HG02798 (cell line): ENCODE results near the gene ITIH3.

ENCODE experiments used
- ATAC-seq: cut with Tn5 transposase; IDR thresholded peaks from one replicate; pipeline ENCODE4 v1.9.1; 2021; ENCODE audit warnings: mild to moderate bottlenecking; ENCODE audit not compliant: unreplicated experiment, poor library complexity

ITIH3 gene

GRCh38 chr3:52792413-52792812 is 2.2 kb upstream of the ITIH3 start:
- no peak for ATAC-seq

GRCh38 chr3:52792961-52793695 is 1.5 kb upstream of the ITIH3 start:
- ATAC-seq: no peak

GRCh38 chr3:52793702-52794611 is 639 bp upstream of the ITIH3 start:
- ATAC-seq: no peak

GRCh38 chr3:52795298-52795900 is 803 bp downstream of the ITIH3 start:
- no peak for ATAC-seq

GRCh38 chr3:52796411-52796810 is 1.8 kb downstream of the ITIH3 start:
- ATAC-seq: no peak

- no peak for ATAC-seq
Measured at GRCh38 chr3:52798376-52798977, 3.9 kb downstream of the ITIH3 start.

- ATAC-seq: no peak
Measured at GRCh38 chr3:52798978-52799476, 4.4 kb downstream of the ITIH3 start.

GRCh38 chr3:52800079-52800478 is 5.5 kb downstream of the ITIH3 start:
- no peak for ATAC-seq

GRCh38 chr3:52801839-52802238 is 7.2 kb downstream of the ITIH3 start:
- no peak for ATAC-seq

GRCh38 chr3:52805270-52806039 is 10.9 kb downstream of the ITIH3 start:
- no peak for ATAC-seq

- ATAC-seq: no peak
Measured at GRCh38 chr3:52809149-52809548, 14.6 kb downstream of the ITIH3 start.

GRCh38 chr3:52809662-52810377 is 15.2 kb downstream of the ITIH3 start:
- no peak for ATAC-seq

GRCh38 chr3:52810923-52811322 is 16.3 kb downstream of the ITIH3 start:
- ATAC-seq: no peak

- no peak for ATAC-seq
Measured at GRCh38 chr3:52811452-52812011, 16.9 kb downstream of the ITIH3 start.

GRCh38 chr3:52813810-52814209 is 19.2 kb downstream of the ITIH3 start:
- ATAC-seq: no peak

GRCh38 chr3:52816199-52816598 is 21.6 kb downstream of the ITIH3 start:
- no peak for ATAC-seq

- ATAC-seq: no peak
Measured at GRCh38 chr3:52816654-52817053, 22.1 kb downstream of the ITIH3 start.

- ATAC-seq: no peak
Measured at GRCh38 chr3:52817221-52817620, 22.6 kb downstream of the ITIH3 start.

- ATAC-seq: no peak
Measured at GRCh38 chr3:52817860-52818259, 23.3 kb downstream of the ITIH3 start.
